H1 (cell line): ENCODE data around the gene ELP6. TPM values are rescaled to one million over a fixed set of nuclear protein-coding genes. Genes with fewer than 3 reads are reported as not detected.

Source experiments
- SUZ12 ChIP-seq: fragments of 200-600 bp; sonication (generic); IDR thresholded peaks from 2 replicates; pipeline ENCODE4 v1.6.1; 2012; ENCODE audit warnings: mild to moderate bottlenecking, inconsistent platforms, low read length, moderate library complexity, mixed read lengths
- polyA plus RNA-seq, 7 experiments: library from polyadenylated mRNA; depleted of rRNA in 3 of 7; stranded (reverse) in 5 of 7; unstranded in 2 of 7; fragments of >200 nt in 5 of 7; fragments of 200-250 nt in 2 of 7; gene quantifications; 1 replicate in 5 of 7; 2 replicates in 1 of 7; 4 replicates in 1 of 7; pipeline versions ENCODE4 v1.2.1 to v1.2.3, GENCODE V29; 2011 to 2013; ENCODE audit warnings: missing spikeins in 2 of 7, mixed read lengths in 2 of 7
- total RNA-seq: library from RNA; stranded (reverse); fragmentation: NEBNext Ultra II Directional; extraction: Animal tissue kit (Norgen Biotek cat#: 25700); gene quantifications from 2 replicates; pipeline ENCODE4 v1.2.1, GENCODE V29; 2021
- TF ChIP-seq, protein P1 (sequence below): IDR thresholded peaks from 2 replicates; pipeline ENCODE4 v1.6.1; 2011; ENCODE audit warnings: low read length, improper control_type of control experiment

ELP6 gene
- total and polyA plus RNA-seq, 2 of the 8 experiments (the other 6 are each of a cell fraction or from before 2014, with no cell fraction given) = 51.1 to 78.7 TPM

GRCh38 chr3:47517937-47518336 lies 4.4 kb upstream of the ELP6 start (continued):
- TF ChIP-seq, protein P1, sequence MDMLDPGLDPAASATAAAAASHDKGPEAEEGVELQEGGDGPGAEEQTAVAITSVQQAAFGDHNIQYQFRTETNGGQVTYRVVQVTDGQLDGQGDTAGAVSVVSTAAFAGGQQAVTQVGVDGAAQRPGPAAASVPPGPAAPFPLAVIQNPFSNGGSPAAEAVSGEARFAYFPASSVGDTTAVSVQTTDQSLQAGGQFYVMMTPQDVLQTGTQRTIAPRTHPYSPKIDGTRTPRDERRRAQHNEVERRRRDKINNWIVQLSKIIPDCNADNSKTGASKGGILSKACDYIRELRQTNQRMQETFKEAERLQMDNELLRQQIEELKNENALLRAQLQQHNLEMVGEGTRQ = no peak
- no peak for TF ChIP-seq SUZ12
